Heart left ventricle (tissue), 16 donors: ENCODE results near the gene STX3. TPM values are rescaled to one million over a fixed set of nuclear protein-coding genes. Genes with fewer than 3 reads are reported as not detected.

Experiments
- ATAC-seq, 4 donors: fragments of 200-7000 bp; cut with Tn5 transposase; one replicate each; pipeline ENCODE4 v1.9.1; 2020 to 2022; ENCODE audit warnings: moderate library complexity in 4 of 4, mild to moderate bottlenecking in 3 of 4, moderate number of reproducible peaks in 1 of 4
- DNase-seq, 5 donors: peaks; one replicate each; pipeline ENCODE4 v3.0.0-alpha.2; 2020
- H3K27ac ChIP-seq, 12 donors: fragments of 200-600 bp; sonication (generic) in 4 of 12; one replicate each; pipeline versions ENCODE4 v1.5.0 to v1.8.0; 2016 to 2022; ENCODE audit warnings: mild to moderate bottlenecking in 2 of 12
- H3K27me3 ChIP-seq, 9 donors: fragments of 200-600 bp; sonication (generic) in 2 of 9; one replicate each; pipeline versions ENCODE4 v1.5.1 to v1.8.0; 2016 to 2022; ENCODE audit warnings: mild to moderate bottlenecking in 3 of 9
- H3K36me3 ChIP-seq, 9 donors: fragments of 200-600 bp; sonication (generic) in 2 of 9; one replicate each; pipeline versions ENCODE4 v1.5.0 to v1.8.0; 2018 to 2022; ENCODE audit warnings: mild to moderate bottlenecking in 2 of 9
- H3K4me1 ChIP-seq, 12 donors: fragments of 200-600 bp; sonication (generic) in 4 of 12; one replicate each; pipeline versions ENCODE4 v1.5.0 to v1.8.0; 2016 to 2022; ENCODE audit warnings: mild to moderate bottlenecking in 3 of 12
- H3K4me3 ChIP-seq, 12 donors: fragments of 200-600 bp; sonication (generic) in 4 of 12; one replicate each; pipeline versions ENCODE4 v1.5.0 to v1.8.0; 2017 to 2022; ENCODE audit warnings: mild to moderate bottlenecking in 9 of 12, moderate library complexity in 4 of 12
- H3K9me3 ChIP-seq, 12 donors: fragments of 200-600 bp; sonication (generic) in 4 of 12; one replicate each; pipeline versions ENCODE4 v1.5.0 to v1.8.0; 2016 to 2022; ENCODE audit warnings: mild to moderate bottlenecking in 1 of 12
- POLR2A ChIP-seq, 2 donors: fragments of 450-650 bp; IDR thresholded peaks; one replicate each; pipeline ENCODE4 v1.6.1; 2017; ENCODE audit warnings: antibody characterized with exemption in 2 of 2, mild to moderate bottlenecking in 2 of 2, moderate library complexity in 2 of 2
- WGBS, 4 donors: extraction: QIAGEN DNeasy Blood & Tissue Kit in 2 of 4; methylation state at CpG; one replicate each; pipeline versions ENCODE4 v1.1.5 to v1.1.7; 2013 to 2018; 5-methylcytosine and 5-hydroxymethylcytosine counted together
- intact Hi-C, 10 donors: fragments of 100-400 bp; cut with DNase I; formaldehyde crosslinking; loops; one replicate each; pipeline versions ENCODE4 v1.11.1 to v1.14.2; 2022
- polyA plus RNA-seq, 2 donors: library from polyadenylated mRNA; stranded (reverse); fragments of 200-250 nt; gene quantifications; one replicate each; pipeline ENCODE4 v1.2.3, GENCODE V29; 2013
- total RNA-seq, 9 donors: library from RNA; depleted of rRNA in 2 of 9; stranded (reverse); fragments of >200 nt in 2 of 9; fragmentation: NEBNext Ultra II Directional in 3 of 9; extraction: Animal tissue kit (Norgen Biotek cat#: 25700) in 3 of 9; gene quantifications; one replicate each; pipeline versions ENCODE4 v1.1.0 to v1.2.4, GENCODE V29; 2016 to 2023
- TF ChIP-seq, protein P1 (sequence below), 12 donors: fragments of 200-600 bp; sonication (generic) in 4 of 12; IDR thresholded peaks; one replicate each; pipeline versions ENCODE4 v1.5.0 to v1.8.0; 2018 to 2022; ENCODE audit warnings: antibody characterized with exemption in 12 of 12, mild to moderate bottlenecking in 5 of 12
- donor health status: ischemic (EF 13 %, LVEDD 7.1; RV severe dilation, severe dysfunction).
- donor health status: healthy with polysubstance abuse.
- donor health status: DM: no; HTN: yes; CAD: no.
- donor health status: DM: no; HTN: no; CAD: no.
- donor health status: ischemic (EF 25% LVEDD 6.9; RV normal size, moderate dysfunction).
- donor health status: ischemic (EF 25% LVEDD 5.7; RV mildly dilated, moderate dysfunction).
- donor health status: healthy.
- donor health status: DM: yes; HTN: yes; CAD: no.
- donor health status: ischemic (EF 35%, LVEDD 5.7; RV mildly dilated, moderate dysfunction).
- donor health status: nonischemic (EF 11% LVEDD 7.7; RV severe dilation, severe dysfunction).
- donor health status: DM: yes; HTN: yes; CAD: no.
- donor health status: PGD.
- donor health status: ischemic (EF 29% LVEDD 5.4; RV normal size, mild dysfunction).
- donor health status: nonischemic (EF 23%, LVEDD 6.1; RV moderate dilation, normal function).

Gene STX3
- total and polyA plus RNA-seq, 11 donors = 6.8 to 16.6 (median 10.0) TPM

DNA sequence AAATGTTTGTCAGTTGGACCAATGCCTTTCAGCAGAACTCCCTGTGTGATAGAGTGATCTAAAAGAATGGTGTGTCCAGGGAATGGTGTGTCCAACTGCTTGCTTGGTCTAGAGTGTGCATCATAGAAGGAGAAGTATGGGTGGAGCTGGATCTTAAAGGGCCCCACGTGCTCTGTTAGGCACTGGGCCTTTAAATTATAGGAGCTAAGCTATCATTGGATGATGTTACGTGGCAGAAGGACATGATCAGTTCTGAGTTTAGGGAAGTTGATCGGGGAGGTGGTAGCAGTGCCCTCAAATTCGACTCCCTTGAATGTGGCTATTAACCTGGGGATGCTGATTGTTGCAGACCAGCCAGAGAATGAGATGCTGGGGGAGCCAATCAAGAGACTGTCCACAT lies 16.4 kb downstream of the STX3 start:
- WGBS, 4 donors = 76 to 86% (median 81%) methylated on average over 4 of the region's 4 CpGs
- Histone ChIP-seq H3K36me3 (peaks cover 0 to 34% (median 21%) of the 10 kb centered on the region in 9 donors), H3K9me3 (no peaks in the 10 kb centered on the region), H3K27ac (peak overlapping the region; percentile 58 to 92 (median 76)), H3K4me3 (no peak overlapping the region), H3K27me3 (no peaks in the 10 kb centered on the region), H3K4me1 (peaks cover 0 to 61% (median 30%) of the 10 kb centered on the region in 12 donors)
- ATAC-seq = no peak
- intact Hi-C loops = no loop called here
- no peak for DNase-seq
- TF ChIP-seq, protein P1, sequence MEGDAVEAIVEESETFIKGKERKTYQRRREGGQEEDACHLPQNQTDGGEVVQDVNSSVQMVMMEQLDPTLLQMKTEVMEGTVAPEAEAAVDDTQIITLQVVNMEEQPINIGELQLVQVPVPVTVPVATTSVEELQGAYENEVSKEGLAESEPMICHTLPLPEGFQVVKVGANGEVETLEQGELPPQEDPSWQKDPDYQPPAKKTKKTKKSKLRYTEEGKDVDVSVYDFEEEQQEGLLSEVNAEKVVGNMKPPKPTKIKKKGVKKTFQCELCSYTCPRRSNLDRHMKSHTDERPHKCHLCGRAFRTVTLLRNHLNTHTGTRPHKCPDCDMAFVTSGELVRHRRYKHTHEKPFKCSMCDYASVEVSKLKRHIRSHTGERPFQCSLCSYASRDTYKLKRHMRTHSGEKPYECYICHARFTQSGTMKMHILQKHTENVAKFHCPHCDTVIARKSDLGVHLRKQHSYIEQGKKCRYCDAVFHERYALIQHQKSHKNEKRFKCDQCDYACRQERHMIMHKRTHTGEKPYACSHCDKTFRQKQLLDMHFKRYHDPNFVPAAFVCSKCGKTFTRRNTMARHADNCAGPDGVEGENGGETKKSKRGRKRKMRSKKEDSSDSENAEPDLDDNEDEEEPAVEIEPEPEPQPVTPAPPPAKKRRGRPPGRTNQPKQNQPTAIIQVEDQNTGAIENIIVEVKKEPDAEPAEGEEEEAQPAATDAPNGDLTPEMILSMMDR (IDR thresholded peaks at IDR 0.05) = no peak
- no peak for TF ChIP-seq POLR2A (IDR thresholded peaks at IDR 0.05)

DNA sequence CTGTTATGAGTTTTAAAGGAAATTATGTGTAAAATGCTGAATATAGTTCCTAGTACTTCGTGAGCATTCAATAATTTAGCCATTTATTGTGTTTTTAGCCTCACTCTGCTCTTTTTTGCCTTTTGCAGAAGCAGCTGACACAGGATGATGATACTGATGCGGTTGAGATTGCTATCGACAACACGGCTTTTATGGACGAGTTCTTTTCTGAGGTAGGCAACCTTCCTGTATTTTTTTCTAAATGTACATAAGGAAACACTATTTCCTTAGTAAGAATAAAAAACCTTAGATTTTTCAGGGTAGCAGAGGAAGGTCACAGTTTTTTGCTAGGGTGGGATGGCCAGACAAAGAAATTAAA lies 17.9 kb downstream of the STX3 start:
- TF ChIP-seq, protein P1 (IDR thresholded peaks at IDR 0.05) = no peak
- no peak for TF ChIP-seq POLR2A (IDR thresholded peaks at IDR 0.05)
- Histone ChIP-seq H3K9me3 (no peaks in the 10 kb centered on the region), H3K36me3 (peaks cover 0 to 40% (median 21%) of the 10 kb centered on the region in 9 donors), H3K4me3 (no peak overlapping the region), H3K27ac (peak overlapping the region in 11 of 12 donors; percentile 2 to 92 (median 70)), H3K27me3 (no peaks in the 10 kb centered on the region), H3K4me1 (peaks cover 0 to 54% (median 22%) of the 10 kb centered on the region in 12 donors)
- DNase-seq (no peak), ATAC-seq (no peak)
- intact Hi-C loops = no loop called here
- 64 to 75% (median 72%) methylated on average over 5 of the region's 5 CpGs for WGBS, 4 donors

DNA sequence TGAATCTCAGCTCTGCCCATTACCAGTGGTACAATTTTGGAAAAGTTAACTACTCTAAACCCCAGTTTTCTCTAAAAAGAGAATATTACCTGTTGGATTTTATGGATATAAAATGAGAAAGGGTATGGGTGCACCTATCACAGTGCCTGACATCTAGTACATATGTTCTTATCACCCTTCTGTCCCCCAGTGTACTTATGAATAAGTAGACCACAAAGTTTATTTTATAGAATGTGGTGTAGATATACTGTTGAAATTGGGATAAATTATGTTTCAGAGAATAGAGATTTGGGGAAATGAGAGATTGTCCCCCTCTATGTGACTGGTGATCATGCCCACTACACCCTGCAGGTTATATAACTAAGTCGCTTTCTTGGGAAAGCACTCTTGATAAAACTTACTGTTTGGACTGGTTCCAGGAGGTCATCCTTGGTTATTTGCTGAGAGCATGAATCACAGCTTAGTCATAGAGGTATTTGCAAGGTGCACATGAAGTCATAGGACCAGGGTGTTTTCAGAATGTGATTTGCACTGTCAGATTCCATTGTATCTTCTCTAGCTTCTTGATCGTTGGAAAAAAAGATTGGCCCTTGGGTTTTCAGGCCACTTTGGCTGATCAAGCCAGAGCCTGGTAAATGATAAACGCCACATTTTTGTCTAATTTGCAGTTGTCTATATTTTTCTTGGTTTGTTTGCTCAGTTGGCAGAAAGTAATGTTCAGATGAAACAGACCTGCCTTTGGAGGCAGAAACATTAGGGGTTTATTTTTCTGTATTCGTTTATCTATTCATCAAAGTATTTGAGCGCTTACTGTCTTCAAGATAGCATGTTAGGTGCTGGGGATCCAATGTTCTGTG lies 21.3 kb downstream of the STX3 start:
- H3K9me3 ChIP-seq = no peaks in the 10 kb centered on the region
- H3K27ac ChIP-seq = no peak overlapping the region
- intact Hi-C loops = no loop called here
- peaks cover 0 to 50% (median 21%) of the 10 kb centered on the region in 9 donors for H3K36me3 ChIP-seq
- DNase-seq (no peak), ATAC-seq (no peak)
- no peak overlapping the region for H3K4me3 ChIP-seq
- peaks cover 0 to 41% (median 12%) of the 10 kb centered on the region in 12 donors for H3K4me1 ChIP-seq
- WGBS, 4 donors = 64 to 76% (median 73%) methylated on average over 5 of the region's 5 CpGs
- no peak for TF ChIP-seq POLR2A (IDR thresholded peaks at IDR 0.05)
- TF ChIP-seq, protein P1 (IDR thresholded peaks at IDR 0.05) = no peak
- H3K27me3 ChIP-seq = no peaks in the 10 kb centered on the region

DNA sequence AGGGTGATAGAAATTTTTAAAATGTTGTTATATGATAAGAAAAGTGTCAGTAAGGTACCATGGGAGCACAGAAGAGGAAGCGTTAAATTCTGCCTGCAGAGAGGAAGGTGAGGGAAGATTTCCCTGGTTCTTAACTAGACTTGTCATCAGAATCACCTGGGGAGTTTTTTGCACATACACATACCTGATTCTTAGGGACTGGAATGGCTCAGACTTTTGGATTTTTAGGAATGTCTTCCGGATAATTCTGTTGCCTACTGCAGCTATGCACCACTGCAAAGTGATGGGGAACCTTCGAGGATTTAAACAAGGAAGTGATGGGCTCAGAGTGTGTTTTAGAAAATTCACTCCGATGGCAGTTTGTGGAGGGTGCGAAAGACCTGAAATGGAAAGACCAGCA lies 21.9 kb downstream of the STX3 start:
- DNase-seq (no peak), ATAC-seq (no peak)
- Histone ChIP-seq H3K27me3 (no peaks in the 10 kb centered on the region), H3K4me1 (peaks cover 0 to 35% (median 6%) of the 10 kb centered on the region in 12 donors), H3K9me3 (no peaks in the 10 kb centered on the region), H3K4me3 (no peak overlapping the region), H3K27ac (no peak overlapping the region), H3K36me3 (peaks cover 0 to 50% (median 21%) of the 10 kb centered on the region in 9 donors)
- intact Hi-C loops = no loop called here
- TF ChIP-seq, protein P1 (IDR thresholded peaks at IDR 0.05) = no peak
- TF ChIP-seq POLR2A (IDR thresholded peaks at IDR 0.05) = no peak
- 87 to 95% (median 90%) methylated on average over 5 of the region's 5 CpGs for WGBS, 4 donors
